ENCODE results near the gene MEOX1. TPM values are rescaled to one million over a fixed set of nuclear protein-coding genes. Genes with fewer than 3 reads are reported as not detected.

MEOX1 gene
- total and polyA plus RNA-seq, 2 of the 13 experiments (the other 11 are each of a cell fraction or from before 2014, with no cell fraction given) = not detected

DNA sequence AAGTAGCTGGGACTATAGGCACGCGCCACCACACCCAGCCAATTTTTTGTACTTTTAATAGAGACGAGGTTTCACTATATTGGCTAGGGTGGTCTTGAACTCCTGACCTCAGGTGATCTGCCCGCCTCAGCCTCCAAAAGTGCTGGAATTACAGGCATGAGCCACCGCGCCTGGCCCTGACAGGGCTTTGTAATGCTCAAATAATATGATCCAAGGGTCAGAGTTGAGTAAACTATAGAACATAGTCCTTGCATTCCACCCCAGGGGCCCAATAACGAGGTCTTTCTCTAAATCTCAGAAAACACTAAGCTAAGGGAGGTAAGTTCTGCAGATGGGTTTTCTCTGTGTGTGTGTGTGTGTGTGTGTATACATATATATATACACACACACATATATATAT lies 5.8 kb upstream of the MEOX1 start (continued):
- TF ChIP-seq ZNF292 (CRISPR knock-in tag; IDR thresholded peaks at IDR 0.05; ENCODE audit: borderline replicate concordance, low read depth) (peak; percentile 57), ZNF432 (CRISPR knock-in tag; IDR thresholded peaks at IDR 0.05; ENCODE audit: borderline replicate concordance) (no peak), SIX1 (CRISPR knock-in tag; IDR thresholded peaks at IDR 0.05; ENCODE audit: borderline replicate concordance) (0 out of 2 replicates have a peak, but pooled peaks have one; percentile 46), CBFB (CRISPR knock-in tag; IDR thresholded peaks at IDR 0.05) (0 out of 2 replicates have a peak, but pooled peaks have one; percentile 33), SRSF1 (optimal IDR thresholded peaks at IDR 0.05; ENCODE audit: low read depth, low read length) (no peak), DPF2 (CRISPR knock-in tag; IDR thresholded peaks at IDR 0.05; ENCODE audit: borderline replicate concordance, low read depth) (peak; percentile 90), SP4 (CRISPR knock-in tag; IDR thresholded peaks at IDR 0.05) (no peak), ZNF224 (CRISPR knock-in tag; IDR thresholded peaks at IDR 0.05) (no peak), HDAC1 (CRISPR knock-in tag; IDR thresholded peaks at IDR 0.05) (peak; percentile 72), ZMYM2 (CRISPR knock-in tag; IDR thresholded peaks at IDR 0.05) (peak; percentile 96), ZNF501 (CRISPR knock-in tag; IDR thresholded peaks at IDR 0.05) (no peak), SRSF4 (IDR thresholded peaks at IDR 0.05; ENCODE audit: low read depth, low read length, poor library complexity, severe bottlenecking) (no peak), ZNF75D (CRISPR knock-in tag; IDR thresholded peaks at IDR 0.05; ENCODE audit: borderline replicate concordance) (no peak)
- TF ChIP-seq, protein P1, sequence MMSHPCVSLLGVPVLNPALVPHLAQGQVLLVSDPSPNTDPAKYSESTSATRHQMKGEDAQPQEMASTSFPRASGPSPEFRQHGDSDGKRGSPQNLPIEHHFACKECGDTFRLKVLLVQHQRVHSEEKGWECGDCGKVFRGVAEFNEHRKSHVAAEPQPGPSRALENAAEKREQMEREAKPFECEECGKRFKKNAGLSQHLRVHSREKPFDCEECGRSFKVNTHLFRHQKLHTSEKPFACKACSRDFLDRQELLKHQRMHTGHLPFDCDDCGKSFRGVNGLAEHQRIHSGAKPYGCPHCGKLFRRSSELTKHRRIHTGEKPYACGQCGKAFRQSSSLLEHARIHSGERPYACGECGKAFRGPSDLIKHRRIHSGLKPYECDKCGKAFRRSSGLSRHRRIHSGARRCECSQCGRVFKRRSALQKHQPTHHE (CRISPR knock-in tag; IDR thresholded peaks at IDR 0.05; ENCODE audit: borderline replicate concordance) = no peak
- TF ChIP-seq, protein P2, sequence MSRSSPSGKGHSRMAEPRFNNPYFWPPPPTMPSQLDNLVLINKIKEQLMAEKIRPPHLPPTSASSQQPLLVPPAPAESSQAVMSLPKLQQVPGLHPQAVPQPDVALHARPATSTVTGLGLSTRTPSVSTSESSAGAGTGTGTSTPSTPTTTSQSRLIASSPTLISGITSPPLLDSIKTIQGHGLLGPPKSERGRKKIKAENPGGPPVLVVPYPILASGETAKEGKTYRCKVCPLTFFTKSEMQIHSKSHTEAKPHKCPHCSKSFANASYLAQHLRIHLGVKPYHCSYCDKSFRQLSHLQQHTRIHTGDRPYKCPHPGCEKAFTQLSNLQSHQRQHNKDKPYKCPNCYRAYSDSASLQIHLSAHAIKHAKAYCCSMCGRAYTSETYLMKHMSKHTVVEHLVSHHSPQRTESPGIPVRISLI (CRISPR knock-in tag; IDR thresholded peaks at IDR 0.05; ENCODE audit: borderline replicate concordance) = 0 out of 2 replicates have a peak, but pooled peaks have one; percentile 12
- TF ChIP-seq, protein P3, sequence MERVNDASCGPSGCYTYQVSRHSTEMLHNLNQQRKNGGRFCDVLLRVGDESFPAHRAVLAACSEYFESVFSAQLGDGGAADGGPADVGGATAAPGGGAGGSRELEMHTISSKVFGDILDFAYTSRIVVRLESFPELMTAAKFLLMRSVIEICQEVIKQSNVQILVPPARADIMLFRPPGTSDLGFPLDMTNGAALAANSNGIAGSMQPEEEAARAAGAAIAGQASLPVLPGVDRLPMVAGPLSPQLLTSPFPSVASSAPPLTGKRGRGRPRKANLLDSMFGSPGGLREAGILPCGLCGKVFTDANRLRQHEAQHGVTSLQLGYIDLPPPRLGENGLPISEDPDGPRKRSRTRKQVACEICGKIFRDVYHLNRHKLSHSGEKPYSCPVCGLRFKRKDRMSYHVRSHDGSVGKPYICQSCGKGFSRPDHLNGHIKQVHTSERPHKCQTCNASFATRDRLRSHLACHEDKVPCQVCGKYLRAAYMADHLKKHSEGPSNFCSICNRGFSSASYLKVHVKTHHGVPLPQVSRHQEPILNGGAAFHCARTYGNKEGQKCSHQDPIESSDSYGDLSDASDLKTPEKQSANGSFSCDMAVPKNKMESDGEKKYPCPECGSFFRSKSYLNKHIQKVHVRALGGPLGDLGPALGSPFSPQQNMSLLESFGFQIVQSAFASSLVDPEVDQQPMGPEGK (CRISPR knock-in tag; IDR thresholded peaks at IDR 0.05) = peak; percentile 56
- TF ChIP-seq, protein P4, sequence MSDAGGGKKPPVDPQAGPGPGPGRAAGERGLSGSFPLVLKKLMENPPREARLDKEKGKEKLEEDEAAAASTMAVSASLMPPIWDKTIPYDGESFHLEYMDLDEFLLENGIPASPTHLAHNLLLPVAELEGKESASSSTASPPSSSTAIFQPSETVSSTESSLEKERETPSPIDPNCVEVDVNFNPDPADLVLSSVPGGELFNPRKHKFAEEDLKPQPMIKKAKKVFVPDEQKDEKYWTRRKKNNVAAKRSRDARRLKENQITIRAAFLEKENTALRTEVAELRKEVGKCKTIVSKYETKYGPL (CRISPR knock-in tag; IDR thresholded peaks at IDR 0.05) = no peak
- TF ChIP-seq, protein P5, sequence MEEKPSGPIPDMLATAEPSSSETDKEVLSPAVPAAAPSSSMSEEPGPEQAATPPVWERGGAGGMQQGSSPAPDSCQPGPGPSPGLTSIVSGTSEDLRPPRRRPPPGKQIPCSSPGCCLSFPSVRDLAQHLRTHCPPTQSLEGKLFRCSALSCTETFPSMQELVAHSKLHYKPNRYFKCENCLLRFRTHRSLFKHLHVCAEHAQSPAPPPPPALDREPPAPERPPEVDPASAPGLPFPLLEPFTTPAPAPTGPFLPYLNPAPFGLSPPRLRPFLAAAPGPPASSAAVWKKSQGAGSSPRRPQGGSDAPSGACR (CRISPR knock-in tag; IDR thresholded peaks at IDR 0.05) = 0 out of 2 replicates have a peak, but pooled peaks have one; percentile 52
- TF ChIP-seq, protein P6, sequence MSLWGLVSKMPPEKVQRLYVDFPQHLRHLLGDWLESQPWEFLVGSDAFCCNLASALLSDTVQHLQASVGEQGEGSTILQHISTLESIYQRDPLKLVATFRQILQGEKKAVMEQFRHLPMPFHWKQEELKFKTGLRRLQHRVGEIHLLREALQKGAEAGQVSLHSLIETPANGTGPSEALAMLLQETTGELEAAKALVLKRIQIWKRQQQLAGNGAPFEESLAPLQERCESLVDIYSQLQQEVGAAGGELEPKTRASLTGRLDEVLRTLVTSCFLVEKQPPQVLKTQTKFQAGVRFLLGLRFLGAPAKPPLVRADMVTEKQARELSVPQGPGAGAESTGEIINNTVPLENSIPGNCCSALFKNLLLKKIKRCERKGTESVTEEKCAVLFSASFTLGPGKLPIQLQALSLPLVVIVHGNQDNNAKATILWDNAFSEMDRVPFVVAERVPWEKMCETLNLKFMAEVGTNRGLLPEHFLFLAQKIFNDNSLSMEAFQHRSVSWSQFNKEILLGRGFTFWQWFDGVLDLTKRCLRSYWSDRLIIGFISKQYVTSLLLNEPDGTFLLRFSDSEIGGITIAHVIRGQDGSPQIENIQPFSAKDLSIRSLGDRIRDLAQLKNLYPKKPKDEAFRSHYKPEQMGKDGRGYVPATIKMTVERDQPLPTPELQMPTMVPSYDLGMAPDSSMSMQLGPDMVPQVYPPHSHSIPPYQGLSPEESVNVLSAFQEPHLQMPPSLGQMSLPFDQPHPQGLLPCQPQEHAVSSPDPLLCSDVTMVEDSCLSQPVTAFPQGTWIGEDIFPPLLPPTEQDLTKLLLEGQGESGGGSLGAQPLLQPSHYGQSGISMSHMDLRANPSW (CRISPR knock-in tag; IDR thresholded peaks at IDR 0.05; ENCODE audit: borderline replicate concordance) = peak; percentile 29; the same call in 1 of the 2 replicates
